Aorta (tissue), 5 donors: ENCODE results near the gene KCNJ4. TPM values are rescaled to one million over a fixed set of nuclear protein-coding genes. Genes with fewer than 3 reads are reported as not detected.

Source experiments
- ATAC-seq: fragments of 200-7000 bp; cut with Tn5 transposase; one replicate; pipeline ENCODE4 v1.9.1; 2022; ENCODE audit warnings: moderate library complexity; ENCODE audit not compliant: low FRiP score
- DNase-seq, 2 donors: peaks; one replicate each; pipeline ENCODE4 v3.0.0-alpha.2; 2020
- H3K27ac ChIP-seq, 2 donors: one replicate each; pipeline ENCODE4 v1.5.1; 2013; ENCODE audit warnings: low read length in 2 of 2, mild to moderate bottlenecking in 2 of 2, moderate library complexity in 2 of 2, control low read depth in 1 of 2, inconsistent platforms in 1 of 2, low read depth in 1 of 2
- H3K27me3 ChIP-seq, 2 donors: one replicate each; pipeline ENCODE4 v1.6.1; 2013; ENCODE audit warnings: control low read depth in 1 of 2, low read length in 1 of 2, mild to moderate bottlenecking in 1 of 2, moderate library complexity in 1 of 2; ENCODE audit not compliant: insufficient read depth in 2 of 2, control insufficient read depth in 1 of 2
- H3K36me3 ChIP-seq, 2 donors: one replicate each; pipeline ENCODE4 v1.6.1; 2013; ENCODE audit warnings: control low read depth in 1 of 2, low read length in 1 of 2, mild to moderate bottlenecking in 1 of 2; ENCODE audit not compliant: insufficient read depth in 2 of 2, control insufficient read depth in 1 of 2
- H3K4me1 ChIP-seq, 2 donors: one replicate each; pipeline ENCODE4 v1.6.1; 2013; ENCODE audit warnings: low read length in 2 of 2, control low read depth in 1 of 2, mild to moderate bottlenecking in 1 of 2, moderate library complexity in 1 of 2; ENCODE audit not compliant: insufficient read depth in 2 of 2, control insufficient read depth in 1 of 2
- H3K4me3 ChIP-seq, 2 donors: one replicate each; pipeline ENCODE4 v1.5.1; 2013; ENCODE audit warnings: low read length in 2 of 2, control low read depth in 1 of 2, mild to moderate bottlenecking in 1 of 2
- H3K9me3 ChIP-seq: one replicate; pipeline ENCODE4 v1.6.1; 2013; ENCODE audit warnings: mild to moderate bottlenecking, low read length; ENCODE audit not compliant: control insufficient read depth
- WGBS, 2 donors: extraction: QIAGEN DNeasy Blood & Tissue Kit; methylation state at CpG; one replicate each; pipeline ENCODE4 v1.1.7; 2013; 5-methylcytosine and 5-hydroxymethylcytosine counted together
- intact Hi-C, 2 donors: fragments of 100-400 bp; cut with DNase I; formaldehyde crosslinking; loops; one replicate each; pipeline versions ENCODE4 v1.14.2 to v1.15.0; 2022
- polyA plus RNA-seq, 2 donors: library from polyadenylated mRNA; stranded (reverse); fragments of 200-250 nt; gene quantifications; one replicate each; pipeline ENCODE4 v1.2.3, GENCODE V29; 2013
- total RNA-seq, 2 donors: library from RNA; stranded (reverse); fragmentation: NEBNext Ultra II Directional; extraction: Animal tissue kit (Norgen Biotek cat#: 25700); gene quantifications; one replicate each; pipeline ENCODE4 v1.2.1, GENCODE V29; 2021
- donor health status: healthy with polysubstance abuse.
- donor health status: Bipolar disorder and iron deficiency.
- donor health status: DM: no; HTN: no; CAD: no.
- donor health status: DM: no; HTN: no; CAD: no.
- donor health status: DM: yes; HTN: yes; CAD: no.

The KCNJ4 gene
- total and polyA plus RNA-seq, 4 donors = not detected

GRCh38 chr22:38443628-38444521 is 11.1 kb downstream of the KCNJ4 start:
- no peaks in the 10 kb centered on the region for H3K36me3 ChIP-seq
- no peaks in the 10 kb centered on the region for H3K9me3 ChIP-seq
- no peak overlapping the region for H3K27ac ChIP-seq
- no peak for DNase-seq
- no peaks in the 10 kb centered on the region for H3K4me1 ChIP-seq
- H3K27me3 ChIP-seq = no peaks in the 10 kb centered on the region
- no peak overlapping the region for H3K4me3 ChIP-seq
- 66 to 67% methylated on average over 21 of the region's 21 CpGs for WGBS, 2 donors
- no peak for ATAC-seq
- intact Hi-C loops = no loop called here

- H3K27ac ChIP-seq = no peak overlapping the region
- H3K4me3 ChIP-seq = no peak overlapping the region
- ATAC-seq = no peak
Measured at GRCh38 chr22:38442967-38443627, 11.9 kb downstream of the KCNJ4 start.

GRCh38 chr22:38441620-38442287 is 13.2 kb downstream of the KCNJ4 start:
- no peaks in the 10 kb centered on the region for H3K9me3 ChIP-seq
- intact Hi-C loops = no loop called here
- 69 to 73% methylated on average over 16 of the region's 16 CpGs for WGBS, 2 donors
- no peak for DNase-seq
- no peak overlapping the region for H3K4me3 ChIP-seq
- H3K36me3 ChIP-seq = no peaks in the 10 kb centered on the region
- H3K4me1 ChIP-seq = no peaks in the 10 kb centered on the region
- no peaks in the 10 kb centered on the region for H3K27me3 ChIP-seq
- no peak for ATAC-seq
- no peak overlapping the region for H3K27ac ChIP-seq

More at GRCh38 chr22:38442967-38443627, 11.9 kb downstream of the KCNJ4 start:
- Histone ChIP-seq H3K4me1 (no peaks in the 10 kb centered on the region), H3K9me3 (no peaks in the 10 kb centered on the region), H3K36me3 (no peaks in the 10 kb centered on the region), H3K27me3 (no peaks in the 10 kb centered on the region)
- DNase-seq = no peak
- intact Hi-C loops = no loop called here
- WGBS, 2 donors = 43 to 54% methylated on average over 13 of the region's 13 CpGs

DNA sequence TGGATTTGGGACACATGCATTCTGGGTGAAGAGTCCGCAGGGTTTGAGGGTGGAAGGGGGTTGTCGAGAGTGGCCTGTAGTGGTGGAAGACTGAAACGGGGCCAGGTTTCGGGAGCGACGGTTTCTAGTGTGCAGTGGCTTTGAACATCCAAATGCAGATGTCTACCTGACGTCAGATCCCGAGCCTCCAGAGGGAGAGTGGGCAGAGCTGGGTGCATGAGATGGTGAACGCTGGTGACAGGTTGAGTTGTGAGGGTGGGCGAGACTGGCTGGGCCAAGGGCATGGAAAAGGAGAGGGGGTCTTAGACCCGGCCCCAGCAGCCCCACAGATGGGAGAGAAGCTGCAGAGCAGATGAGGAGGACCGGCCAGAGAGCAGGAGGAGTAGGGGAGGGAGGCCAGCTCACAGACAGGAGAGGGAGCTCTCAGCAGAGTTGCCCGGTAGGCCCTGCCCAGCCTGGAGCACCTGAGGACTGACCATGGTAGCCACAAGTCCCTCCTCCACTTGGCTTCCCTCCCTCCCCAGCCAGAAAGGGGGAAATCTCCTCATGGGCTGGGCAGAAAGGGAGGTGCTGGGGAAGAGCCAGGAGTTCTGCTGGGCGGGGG is 14.2 kb downstream of the KCNJ4 start:
- H3K4me1 ChIP-seq = no peaks in the 10 kb centered on the region
- no peaks in the 10 kb centered on the region for H3K9me3 ChIP-seq
- intact Hi-C loops = no loop called here
- WGBS, 2 donors = 83 to 91% methylated on average over 13 to 14 of the region's 14 CpGs
- H3K36me3 ChIP-seq = no peaks in the 10 kb centered on the region
- H3K4me3 ChIP-seq = no peak overlapping the region
- DNase-seq (no peak), ATAC-seq (peak; percentile 47)
- no peaks in the 10 kb centered on the region for H3K27me3 ChIP-seq
- H3K27ac ChIP-seq = no peak overlapping the region

GRCh38 chr22:38437416-38437815 is 17.6 kb downstream of the KCNJ4 start:
- no peak for DNase-seq
- H3K9me3 ChIP-seq = no peaks in the 10 kb centered on the region
- H3K4me1 ChIP-seq = no peaks in the 10 kb centered on the region
- H3K4me3 ChIP-seq = no peak overlapping the region
- no peaks in the 10 kb centered on the region for H3K27me3 ChIP-seq
- intact Hi-C loops = no loop called here
- no peak for ATAC-seq
- no peak overlapping the region for H3K27ac ChIP-seq
- no peaks in the 10 kb centered on the region for H3K36me3 ChIP-seq
- WGBS, 2 donors = 95 to 97% methylated on average over 9 of the region's 9 CpGs

- H3K36me3 ChIP-seq = no peaks in the 10 kb centered on the region
- no peak for ATAC-seq
- H3K27ac ChIP-seq = no peak overlapping the region
- H3K27me3 ChIP-seq = no peaks in the 10 kb centered on the region
- intact Hi-C loops = no loop called here
- H3K4me1 ChIP-seq = no peaks in the 10 kb centered on the region
- WGBS, 2 donors = 94% methylated on average over 15 of the region's 15 CpGs
- no peak overlapping the region for H3K4me3 ChIP-seq
- no peaks in the 10 kb centered on the region for H3K9me3 ChIP-seq
- no peak for DNase-seq
Measured at GRCh38 chr22:38436629-38437395, 18.2 kb downstream of the KCNJ4 start.

- no peaks in the 10 kb centered on the region for H3K9me3 ChIP-seq
- DNase-seq = no peak
- WGBS, 2 donors = 70 to 79% methylated on average over 4 of the region's 4 CpGs
- no peaks in the 10 kb centered on the region for H3K36me3 ChIP-seq
- no peak for ATAC-seq
- intact Hi-C loops = no loop called here
- no peaks in the 10 kb centered on the region for H3K4me1 ChIP-seq
- H3K4me3 ChIP-seq = no peak overlapping the region
- H3K27ac ChIP-seq = no peak overlapping the region
- H3K27me3 ChIP-seq = no peaks in the 10 kb centered on the region
Measured at GRCh38 chr22:38435965-38436364, 19.0 kb downstream of the KCNJ4 start.

DNA sequence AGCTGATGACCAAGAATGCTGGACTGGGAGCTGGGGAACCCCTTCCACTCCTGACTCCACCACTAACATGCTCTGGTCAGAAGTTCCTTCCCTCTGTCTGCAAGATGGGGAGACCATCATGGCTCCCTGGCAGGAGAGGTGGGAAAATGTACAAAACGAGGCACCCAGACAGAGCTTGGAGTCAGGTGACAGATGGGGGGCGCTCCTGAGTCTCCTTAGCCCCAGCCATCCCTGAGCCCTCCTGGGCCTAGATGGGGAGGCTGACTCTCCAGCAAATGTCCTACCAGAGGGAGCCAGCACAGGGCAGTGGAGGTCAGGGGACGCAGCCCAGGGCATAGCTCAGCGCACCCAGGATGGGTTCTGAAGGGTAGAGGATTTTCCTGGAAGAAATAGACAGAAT is 20.0 kb downstream of the KCNJ4 start:
- ATAC-seq (no peak), DNase-seq (no peak)
- H3K36me3 ChIP-seq = no peaks in the 10 kb centered on the region
- H3K4me3 ChIP-seq = no peak overlapping the region
- no peak overlapping the region for H3K27ac ChIP-seq
- intact Hi-C loops = no loop called here
- 77 to 80% methylated on average over 4 of the region's 4 CpGs for WGBS, 2 donors
- no peaks in the 10 kb centered on the region for H3K9me3 ChIP-seq
- H3K27me3 ChIP-seq = no peaks in the 10 kb centered on the region
- no peaks in the 10 kb centered on the region for H3K4me1 ChIP-seq
